HEK293 (cell line): Measurements from ENCODE around the gene PFDN1.
A peak's percentile ranks its signal among the peaks of the same experiment; 100 is the strongest.

Source experiments
- CTCF ChIA-PET: fragments of 350-600 bp; formaldehyde crosslinking; extraction: SDS; loops from one replicate; lab custom pipeline; 2021; ENCODE audit warnings: antibody characterized with exemption; lab: Yijun Ruan, JAX
- POLR2A ChIA-PET: fragments of 300-600 bp; formaldehyde crosslinking; extraction: SDS; loops from one replicate; lab custom pipeline; 2020; ENCODE audit warnings: antibody characterized with exemption, inconsistent platforms; lab: Yijun Ruan, JAX
- H3K27ac ChIP-seq: fragments of 200-500 bp; sonication (Bioruptor generic); 2 replicates; pipeline ENCODE4 v1.5.1; 2014; ENCODE audit warnings: low read depth, low read length, control low read depth, inconsistent platforms; ENCODE audit errors: extremely low read depth
- H3K36me3 ChIP-seq, 2 experiments: fragments of 200-500 bp in 1 of 2; sonication (Bioruptor generic) in 1 of 2; 1 replicate in 1 of 2; 2 replicates in 1 of 2; pipeline ENCODE4 v1.5.1; 2014 to 2017; ENCODE audit warnings: inconsistent platforms in 2 of 2, low read length in 2 of 2; ENCODE audit not compliant: control insufficient read depth in 2 of 2, insufficient read depth in 1 of 2
- H3K4me1 ChIP-seq: fragments of 200-500 bp; sonication (Bioruptor generic); 2 replicates; pipeline ENCODE4 v1.5.1; 2014; ENCODE audit warnings: mild to moderate bottlenecking, low read length, inconsistent platforms; ENCODE audit not compliant: control insufficient read depth, insufficient read depth
- H3K4me3 ChIP-seq: 2 replicates; pipeline ENCODE4 v1.5.1; 2011; ENCODE audit warnings: low read depth, mild to moderate bottlenecking, control low read depth, low read length, moderate library complexity
- H3K9me3 ChIP-seq: fragments of 200-500 bp; sonication (Bioruptor generic); 2 replicates; pipeline ENCODE4 v1.5.1; 2014; ENCODE audit warnings: low read depth, low read length, inconsistent platforms; ENCODE audit not compliant: control insufficient read depth, insufficient read depth
- FEZF1 ChIP-seq: fragments of 450-650 bp; formaldehyde crosslinking; IDR thresholded peaks from 2 replicates; pipeline ENCODE4 v1.5.1; 2016; ENCODE audit warnings: missing biosample characterization, missing genetic modification characterization
- GLI2 ChIP-seq: fragments of 450-650 bp; formaldehyde crosslinking; IDR thresholded peaks from 2 replicates; pipeline ENCODE4; 2017; ENCODE audit warnings: missing biosample characterization, missing genetic modification characterization, low read depth, borderline replicate concordance
- GLIS1 ChIP-seq: fragments of 450-650 bp; formaldehyde crosslinking; IDR thresholded peaks from 2 replicates; pipeline ENCODE4 v1.5.1; 2016; ENCODE audit warnings: missing biosample characterization, missing genetic modification characterization
- OSR2 ChIP-seq: fragments of 450-650 bp; formaldehyde crosslinking; IDR thresholded peaks from 2 replicates; pipeline ENCODE4 v1.5.1; 2016; ENCODE audit warnings: missing biosample characterization, missing genetic modification characterization
- OVOL3 ChIP-seq: fragments of 450-650 bp; formaldehyde crosslinking; IDR thresholded peaks from 2 replicates; pipeline ENCODE4 v1.5.1; 2016; ENCODE audit warnings: missing biosample characterization, missing genetic modification characterization
- SCRT1 ChIP-seq: fragments of 450-650 bp; formaldehyde crosslinking; IDR thresholded peaks from 2 replicates; pipeline ENCODE4 v1.5.1; 2016; ENCODE audit warnings: missing biosample characterization, missing genetic modification characterization, borderline replicate concordance
- TCF7L2 ChIP-seq: IDR thresholded peaks from 2 replicates; pipeline ENCODE4 v1.6.1; 2011; ENCODE audit warnings: low read depth, mild to moderate bottlenecking, inconsistent platforms, low read length, moderate library complexity, borderline replicate concordance
- TRIM28 ChIP-seq: IDR thresholded peaks from 2 replicates; pipeline ENCODE4 v1.6.1; 2011; ENCODE audit warnings: low read length, control low read depth, borderline replicate concordance
- ZBTB44 ChIP-seq: fragments of 450-650 bp; IDR thresholded peaks from 2 replicates; pipeline ENCODE4 v1.5.1; 2018; ENCODE audit warnings: missing biosample characterization, mild to moderate bottlenecking, missing genetic modification characterization
- ZIC2 ChIP-seq: fragments of 450-650 bp; formaldehyde crosslinking; IDR thresholded peaks from 2 replicates; pipeline ENCODE4 v1.5.1; 2016; ENCODE audit warnings: missing biosample characterization, missing genetic modification characterization
- ZNF140 ChIP-seq: fragments of 450-650 bp; formaldehyde crosslinking; IDR thresholded peaks from 2 replicates; pipeline ENCODE4 v1.5.1; 2016; ENCODE audit warnings: missing biosample characterization, missing genetic modification characterization
- ZNF202 ChIP-seq: fragments of 450-650 bp; formaldehyde crosslinking; IDR thresholded peaks from 2 replicates; pipeline ENCODE4 v1.5.1; 2016; ENCODE audit warnings: missing biosample characterization, missing genetic modification characterization, borderline replicate concordance
- ZNF23 ChIP-seq: fragments of 450-650 bp; formaldehyde crosslinking; IDR thresholded peaks from 2 replicates; pipeline ENCODE4 v1.5.1; 2016; ENCODE audit warnings: missing biosample characterization, missing genetic modification characterization, borderline replicate concordance
- ZNF335 ChIP-seq: fragments of 450-650 bp; formaldehyde crosslinking; conservative IDR thresholded peaks from 2 replicates; pipeline ENCODE4 v1.5.1; 2016; ENCODE audit warnings: missing biosample characterization, missing genetic modification characterization
- ZNF366 ChIP-seq: fragments of 450-650 bp; formaldehyde crosslinking; conservative IDR thresholded peaks from 2 replicates; pipeline ENCODE4 v1.5.1; 2016; ENCODE audit warnings: missing biosample characterization, missing genetic modification characterization
- ZNF433 ChIP-seq: fragments of 450-650 bp; formaldehyde crosslinking; IDR thresholded peaks from 2 replicates; pipeline ENCODE4 v1.5.1; 2016; ENCODE audit warnings: missing biosample characterization, missing genetic modification characterization, low read depth
- ZNF585B ChIP-seq: fragments of 450-650 bp; formaldehyde crosslinking; IDR thresholded peaks from 2 replicates; pipeline ENCODE4 v1.5.1; 2016; ENCODE audit warnings: missing biosample characterization, missing genetic modification characterization
- ZNF600 ChIP-seq: fragments of 450-650 bp; formaldehyde crosslinking; IDR thresholded peaks from 2 replicates; pipeline ENCODE4 v1.5.1; 2016; ENCODE audit warnings: missing biosample characterization, missing genetic modification characterization
- ZNF629 ChIP-seq: fragments of 450-650 bp; formaldehyde crosslinking; IDR thresholded peaks from 2 replicates; pipeline ENCODE4 v1.5.1; 2017; ENCODE audit warnings: missing biosample characterization, missing genetic modification characterization
- ZNF664 ChIP-seq: fragments of 450-650 bp; formaldehyde crosslinking; IDR thresholded peaks from 2 replicates; pipeline ENCODE4 v1.5.1; 2016; ENCODE audit warnings: missing biosample characterization, missing genetic modification characterization
- ZXDB ChIP-seq: fragments of 450-650 bp; formaldehyde crosslinking; IDR thresholded peaks from 2 replicates; pipeline ENCODE4 v1.5.1; 2016; ENCODE audit warnings: missing biosample characterization, missing genetic modification characterization
- TF ChIP-seq, protein P1 (sequence below): fragments of 450-650 bp; formaldehyde crosslinking; IDR thresholded peaks from 2 replicates; pipeline ENCODE4 v1.5.1; 2016; ENCODE audit warnings: missing biosample characterization, missing genetic modification characterization
- TF ChIP-seq, protein P2 (sequence below): fragments of 450-650 bp; formaldehyde crosslinking; IDR thresholded peaks from 2 replicates; pipeline ENCODE4 v1.5.1; 2016; ENCODE audit warnings: missing biosample characterization, missing genetic modification characterization

The PFDN1 gene

DNA sequence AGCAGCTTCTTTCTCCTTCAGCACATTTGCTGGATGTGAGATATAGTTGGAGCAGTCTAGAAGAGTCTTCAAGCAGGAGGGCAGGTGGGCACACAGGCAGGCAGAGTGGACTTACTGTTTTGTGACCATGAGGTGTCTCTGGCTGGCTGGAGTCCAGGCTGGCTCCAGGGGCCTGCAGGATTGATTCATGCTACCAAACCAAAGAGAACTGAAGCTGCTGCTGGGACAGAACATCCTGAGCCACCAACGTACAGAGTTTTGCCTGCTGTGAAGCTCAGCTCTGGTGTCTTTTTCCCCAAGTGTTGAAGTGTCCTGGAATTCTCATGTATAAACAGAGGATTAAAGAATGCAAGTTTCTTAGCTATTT lies 82.2 kb downstream of the PFDN1 start:
- Histone ChIP-seq H3K27ac (no peak overlapping the region), H3K9me3 (no peaks in the 10 kb centered on the region), H3K4me1 (peaks cover 22% of the 10 kb centered on the region), H3K36me3 (no peaks in the 10 kb centered on the region), H3K4me3 (no peak overlapping the region)
- CTCF ChIA-PET: interaction anchor here (0.6 to 1.6 kb wide), 6 partner anchors 19 to 1566 kb away, joined by 3 to 4 read pairs (median 3); no protein-coding TSS in a partner anchor
- no peak for TF ChIP-seq ZNF629 (tag by site-specific recombination)
- TF ChIP-seq ZNF585B (tag by site-specific recombination): no peak
- no peak for TF ChIP-seq ZNF202 (tag by site-specific recombination)
- no peak for TF ChIP-seq ZNF664
- no peak for TF ChIP-seq ZNF23 (tag by site-specific recombination)
- POLR2A ChIA-PET: interaction anchor here (1.1 kb wide), 1 partner anchor 45 kb away, joined by 3 read pairs; the partner anchor contains the start of gene CYSTM1

- Histone ChIP-seq H3K36me3 (no peaks in the 10 kb centered on the region), H3K4me3 (no peak overlapping the region), H3K27ac (peak overlapping the region; percentile 20; the same call in 1 of the 2 replicates), H3K9me3 (no peaks in the 10 kb centered on the region), H3K4me1 (peaks cover 22% of the 10 kb centered on the region)
- ChIA-PET CTCF (interaction anchor here (0.6 to 1.6 kb wide), 6 partner anchors 14 to 1565 kb away, joined by 3 to 4 read pairs (median 3); no protein-coding TSS in a partner anchor), POLR2A (interaction anchor here (0.7 to 1.1 kb wide), 2 partner anchors 14 to 45 kb away, joined by 3 read pairs; partner anchors contain the start of gene CYSTM1)
- TF ChIP-seq ZNF335 (tag by site-specific recombination) (peak; percentile 79), ZXDB (tag by site-specific recombination) (no peak)
Observed at GRCh38 chr5:140220032-140220697, 82.7 kb downstream of the PFDN1 start.

GRCh38 chr5:140219068-140219991 lies 83.6 kb downstream of the PFDN1 start:
- CTCF ChIA-PET: interaction anchor here (0.6 to 1.6 kb wide), 3 partner anchors 20 to 45 kb away, joined by 3 to 5 read pairs (median 4); no protein-coding TSS in a partner anchor
- H3K27ac ChIP-seq: peak overlapping the region; percentile 20; the same call in 1 of the 2 replicates
- POLR2A ChIA-PET: interaction anchor here (0.7 kb wide), 1 partner anchor 13 kb away, joined by 3 read pairs; no protein-coding TSS in a partner anchor
- TF ChIP-seq GLIS1 (tag by site-specific recombination) (peak; percentile 38; the same call in 1 of the 2 replicates), ZNF366 (tag by site-specific recombination) (0 out of 2 replicates have a peak, but pooled peaks have one; percentile 12), TCF7L2 (0 out of 2 replicates have a peak, but pooled peaks have one; percentile 36), ZNF140 (tag by site-specific recombination) (no peak), ZNF433 (no peak), TRIM28 (0 out of 2 replicates have a peak, but pooled peaks have one; percentile 27), SCRT1 (tag by site-specific recombination) (0 out of 2 replicates have a peak, but pooled peaks have one; percentile 23), OVOL3 (peak; percentile 42; the same call in 1 of the 2 replicates), ZIC2 (tag by site-specific recombination) (peak; percentile 35; the same call in 1 of the 2 replicates), ZNF600 (tag by site-specific recombination) (peak; percentile 56; the same call in 1 of the 2 replicates), ZXDB (tag by site-specific recombination) (peak; percentile 59), OSR2 (tag by site-specific recombination) (peak; percentile 87; the same call in 1 of the 2 replicates), GLI2 (0 out of 2 replicates have a peak, but pooled peaks have one; percentile 42), FEZF1 (tag by site-specific recombination) (peak; percentile 90), ZBTB44 (tag by site-specific recombination) (peak; percentile 54; the same call in 1 of the 2 replicates)
- TF ChIP-seq, protein P1, sequence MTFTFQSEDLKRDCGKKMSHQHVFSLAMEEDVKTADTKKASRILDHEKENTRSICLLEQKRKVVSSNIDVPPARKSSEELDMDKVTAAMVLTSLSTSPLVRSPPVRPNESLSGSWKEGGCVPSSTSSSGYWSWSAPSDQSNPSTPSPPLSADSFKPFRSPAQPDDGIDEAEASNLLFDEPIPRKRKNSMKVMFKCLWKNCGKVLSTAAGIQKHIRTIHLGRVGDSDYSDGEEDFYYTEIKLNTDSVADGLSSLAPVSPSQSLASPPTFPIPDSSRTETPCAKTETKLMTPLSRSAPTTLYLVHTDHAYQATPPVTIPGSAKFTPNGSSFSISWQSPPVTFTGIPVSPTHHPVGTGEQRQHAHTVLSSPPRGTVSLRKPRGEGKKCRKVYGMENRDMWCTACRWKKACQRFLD (tag by site-specific recombination): no peak
- TF ChIP-seq, protein P2, sequence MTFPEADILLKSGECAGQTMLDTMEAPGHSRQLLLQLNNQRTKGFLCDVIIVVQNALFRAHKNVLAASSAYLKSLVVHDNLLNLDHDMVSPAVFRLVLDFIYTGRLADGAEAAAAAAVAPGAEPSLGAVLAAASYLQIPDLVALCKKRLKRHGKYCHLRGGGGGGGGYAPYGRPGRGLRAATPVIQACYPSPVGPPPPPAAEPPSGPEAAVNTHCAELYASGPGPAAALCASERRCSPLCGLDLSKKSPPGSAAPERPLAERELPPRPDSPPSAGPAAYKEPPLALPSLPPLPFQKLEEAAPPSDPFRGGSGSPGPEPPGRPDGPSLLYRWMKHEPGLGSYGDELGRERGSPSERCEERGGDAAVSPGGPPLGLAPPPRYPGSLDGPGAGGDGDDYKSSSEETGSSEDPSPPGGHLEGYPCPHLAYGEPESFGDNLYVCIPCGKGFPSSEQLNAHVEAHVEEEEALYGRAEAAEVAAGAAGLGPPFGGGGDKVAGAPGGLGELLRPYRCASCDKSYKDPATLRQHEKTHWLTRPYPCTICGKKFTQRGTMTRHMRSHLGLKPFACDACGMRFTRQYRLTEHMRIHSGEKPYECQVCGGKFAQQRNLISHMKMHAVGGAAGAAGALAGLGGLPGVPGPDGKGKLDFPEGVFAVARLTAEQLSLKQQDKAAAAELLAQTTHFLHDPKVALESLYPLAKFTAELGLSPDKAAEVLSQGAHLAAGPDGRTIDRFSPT: no peak

More at GRCh38 chr5:140219068-140219991, 83.6 kb downstream of the PFDN1 start:
- no peaks in the 10 kb centered on the region for H3K36me3 ChIP-seq
- no peak overlapping the region for H3K4me3 ChIP-seq
- H3K4me1 ChIP-seq: peaks cover 22% of the 10 kb centered on the region
- H3K9me3 ChIP-seq: no peaks in the 10 kb centered on the region
